ENCODE measurements around the gene MYO3B.

GRCh38 chr2:170503971-170504809 lies 326.2 kb downstream of the MYO3B start:
- no peak for TF ChIP-seq GATA2 (IDR thresholded peaks at IDR 0.05; ENCODE audit: low read depth, low read length)
- no peak for TF ChIP-seq GATA3 (IDR thresholded peaks at IDR 0.05; ENCODE audit: low read depth, low read length)
